ENCODE results near the gene TRIO. TPM values are rescaled to one million over a fixed set of nuclear protein-coding genes. Genes with fewer than 3 reads are reported as not detected.
A peak's percentile ranks its signal among the peaks of the same experiment; 100 is the strongest.

TRIO gene
- total and polyA plus RNA-seq, 2 of the 8 experiments (the other 6 are each of a cell fraction or from before 2014, with no cell fraction given), result 35.1 to 69.1 TPM

DNA sequence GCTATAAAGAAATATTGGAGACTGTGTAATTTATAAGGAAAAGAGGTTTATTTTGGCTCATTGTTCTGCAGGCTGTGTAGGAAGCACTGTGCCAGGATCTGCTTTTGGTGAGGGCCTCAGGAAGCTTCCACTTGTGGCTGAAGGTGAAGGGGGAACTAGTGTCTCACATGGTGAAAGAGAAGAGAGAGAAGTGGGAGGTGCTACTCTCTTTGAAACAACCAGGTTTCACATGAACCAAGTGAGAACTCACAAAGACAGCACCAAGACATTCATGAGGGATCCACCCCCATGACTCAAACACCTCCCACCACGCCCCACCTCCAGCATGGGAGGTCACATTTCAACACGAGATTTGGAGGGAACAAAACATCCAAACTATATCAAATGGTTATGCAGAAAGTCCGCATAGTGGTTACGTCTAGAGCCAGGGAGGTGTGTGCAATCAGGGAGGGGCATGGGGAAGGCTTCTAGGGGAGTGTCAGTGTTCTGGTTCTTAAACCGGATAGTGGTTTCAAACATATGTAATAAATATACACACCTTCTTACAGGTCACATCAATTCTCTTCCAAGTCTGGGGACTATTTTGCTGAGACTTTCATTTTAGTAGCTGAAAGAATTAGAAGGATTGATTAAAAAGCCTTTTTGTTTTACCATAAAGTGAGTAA is 113.0 kb downstream of the TRIO start:
- H3K4me3 ChIP-seq (ENCODE audit: extremely low read depth in 1 of 4, insufficient read depth in 2 of 4, low read depth in 3 of 4, low read length in 4 of 4), result no peak overlapping the region
- H3K9me3 ChIP-seq (ENCODE audit: insufficient read depth in 2 of 2, low read depth in 1 of 2, low read length in 1 of 2), result peaks cover 0 to 4% of the 10 kb centered on the region in 2 experiments; a peak in 1 of 4 replicates
- ChIA-PET CTCF (ENCODE audit: partially characterized antibody) (interaction anchor here (1.8 kb wide), 1 partner anchor 11 kb away, joined by 7 read pairs; no protein-coding TSS in a partner anchor), POLR2A (ENCODE audit: partially characterized antibody) (no interaction called here)
- H4K20me1 ChIP-seq (replicated peaks in 1 of 2; ENCODE audit: control insufficient read depth in 1 of 2, insufficient read depth in 2 of 2, low read length in 2 of 2), result peaks cover 2 to 11% of the 10 kb centered on the region in 2 experiments
- TF ChIP-seq TCF12 (IDR thresholded peaks at IDR 0.05; ENCODE audit: low read depth, low read length) (no peak), ZNF274 (IDR thresholded peaks at IDR 0.05; ENCODE audit: borderline replicate concordance, extremely low read depth, low read length) (peak; percentile 69; the same call in 1 of the 2 replicates)
- no peak overlapping the region for H3K56ac ChIP-seq (replicated peaks; ENCODE audit: insufficient read length, low read depth, low read length)
- no peak overlapping the region for H3K4ac ChIP-seq (replicated peaks; ENCODE audit: insufficient read length, low read depth, low read length)
- no peak overlapping the region for H2BK15ac ChIP-seq (ENCODE audit: low read length)
- H3K79me1 ChIP-seq (ENCODE audit: low read depth, low read length), result peaks cover 17% of the 10 kb centered on the region
- no peak for FAIRE-seq
- H3K4me1 ChIP-seq (replicated peaks in 1 of 4; ENCODE audit: control insufficient read depth in 3 of 4, insufficient read depth in 4 of 4, low read length in 3 of 4), result peaks cover 14 to 37% (median 31%) of the 10 kb centered on the region in 4 experiments
- H2BK5ac ChIP-seq (ENCODE audit: low read depth, low read length), result no peak overlapping the region
- H3K18ac ChIP-seq (ENCODE audit: extremely low read depth, low read length), result no peak overlapping the region
- H3K27me3 ChIP-seq (replicated peaks in 1 of 4; ENCODE audit: control insufficient read depth in 3 of 4, extremely low read depth in 1 of 4, insufficient read depth in 3 of 4, low read length in 3 of 4), result no peaks in the 10 kb centered on the region
- H3K23ac ChIP-seq (ENCODE audit: insufficient read length), result no peak overlapping the region
- H3K23me2 ChIP-seq (ENCODE audit: low read depth, low read length), result no peaks in the 10 kb centered on the region
- H4K91ac ChIP-seq (replicated peaks; ENCODE audit: insufficient read length, low read length), result no peak overlapping the region
- H3K4me2 ChIP-seq (ENCODE audit: insufficient read depth in 1 of 2, low read depth in 2 of 2, low read length in 2 of 2), result no peak overlapping the region
- H2AK5ac ChIP-seq (ENCODE audit: low read depth, low read length), result 0 out of 2 replicates have a peak overlapping the region, but pooled peaks have one; percentile 19
- no peak overlapping the region for H2BK12ac ChIP-seq (ENCODE audit: low read depth, low read length)
- H2BK20ac ChIP-seq (ENCODE audit: low read length), result no peak overlapping the region
- H3K27ac ChIP-seq (ENCODE audit: low read depth, low read length), result no peak overlapping the region
- H3K79me2 ChIP-seq (ENCODE audit: control insufficient read depth in 1 of 2, insufficient read depth in 2 of 2, low read length in 2 of 2), result peaks cover 10 to 90% of the 10 kb centered on the region in 2 experiments
- H3K36me3 ChIP-seq (ENCODE audit: control insufficient read depth in 2 of 4, insufficient read depth in 4 of 4, low read length in 3 of 4), result no peaks in the 10 kb centered on the region
- no peak overlapping the region for H4K8ac ChIP-seq (ENCODE audit: extremely low read depth, insufficient read depth, low read length)
- H2AFZ ChIP-seq (ENCODE audit: low read length), result no peak overlapping the region
- no peak overlapping the region for H3K14ac ChIP-seq (ENCODE audit: insufficient read length)
- DNase-seq (ENCODE audit: low read depth in 1 of 2, low spot score in 2 of 2), result no peak
- no peak overlapping the region for H2BK120ac ChIP-seq (replicated peaks; ENCODE audit: low read depth, low read length)
- H4K5ac ChIP-seq (ENCODE audit: insufficient read length, low read depth, low read length), result no peak overlapping the region
- 82% methylated on average over 5 of the region's 5 CpGs; no CpG with 5 or more reads in 1 of the 2 experiments for WGBS, 2 experiments (ENCODE audit: extremely low coverage in 1 of 2, insufficient coverage in 1 of 2, insufficient read length in 1 of 2, insufficient replicate concordance in 2 of 2, low coverage in 1 of 2, low lambda C conversion rate in 2 of 2, missing lambda C conversion rate in 1 of 2)
- H3K9ac ChIP-seq (replicated peaks in 1 of 4; ENCODE audit: extremely low read depth in 1 of 4, low read depth in 3 of 4, low read length in 3 of 4), result no peak overlapping the region
